ENCODE measurements around the gene PEX19.

- TF ChIP-seq CTCF (conservative IDR thresholded peaks at IDR 0.05; ENCODE audit: low read length) (no peak), EZH2phosphoT487 (IDR thresholded peaks at IDR 0.05; ENCODE audit: borderline replicate concordance, low read depth, low read length) (no peak)
Observed at GRCh38 chr1:160256396-160257046, 28.4 kb downstream of the PEX19 start.

Measured in OCI-LY7 (cell line).